ENCODE data around the gene DMRTC2.
A peak's percentile ranks its signal among the peaks of the same experiment; 100 is the strongest.
"Not testable (repeated sequence)": the region's sequence is repeated elsewhere in the genome, so short reads cannot be mapped to it uniquely, and the experiment has no call there.

The DMRTC2 gene

GRCh38 chr19:41871573-41872383 is 26.9 kb downstream of the DMRTC2 start:
- DNase-seq (ENCODE audit: low read depth), result peak; percentile 32

GRCh38 chr19:41872384-41872774 is 27.5 kb downstream of the DMRTC2 start:
- DNase-seq (ENCODE audit: low read depth), result no peak

- peak; percentile 52 for DNase-seq (ENCODE audit: low read depth)
These were observed 28.2 kb downstream of the DMRTC2 start for GRCh38 chr19:41872775-41873647.

- not testable (repeated sequence) for DNase-seq (ENCODE audit: low read depth)
These were observed 31.1 kb downstream of the DMRTC2 start for GRCh38 chr19:41875973-41876372.

- no peak for DNase-seq (ENCODE audit: low read depth)
These were observed 32.3 kb downstream of the DMRTC2 start, which contains the start of gene CD79A for GRCh38 chr19:41876847-41877832. Gene CD79A (plus strand): TSS chr19:41877279. CDS start chr19:41877305, 26 bp downstream.

GRCh38 chr19:41877916-41878905 is 33.4 kb downstream of the DMRTC2 start:
- no peak for DNase-seq (ENCODE audit: low read depth)

GRCh38 chr19:41879080-41879479 is 34.2 kb downstream of the DMRTC2 start:
- DNase-seq (ENCODE audit: low read depth), result no peak

GRCh38 chr19:41879670-41880328 is 35.0 kb downstream of the DMRTC2 start:
- DNase-seq (ENCODE audit: low read depth), result no peak

- DNase-seq (ENCODE audit: low read depth), result no peak
These were observed 35.5 kb downstream of the DMRTC2 start for GRCh38 chr19:41880329-41880708.

GRCh38 chr19:41882568-41883462 is 38.0 kb downstream of the DMRTC2 start, which contains the start of gene ARHGEF1:
Gene ARHGEF1 (plus strand): TSS chr19:41883184. CDS start chr19:41888083, 4,899 bp downstream.
- DNase-seq (ENCODE audit: low read depth), result peak; percentile 44

- no peak for DNase-seq (ENCODE audit: low read depth)
These were observed 38.6 kb downstream of the DMRTC2 start for GRCh38 chr19:41883463-41883820.

GRCh38 chr19:41883821-41884733 is 39.2 kb downstream of the DMRTC2 start:
- peak; percentile 80 for DNase-seq (ENCODE audit: low read depth)

GRCh38 chr19:41886761-41887710 is 42.2 kb downstream of the DMRTC2 start:
- peak; percentile 50 for DNase-seq (ENCODE audit: low read depth)

GRCh38 chr19:41887711-41888382 is 43.0 kb downstream of the DMRTC2 start:
- peak; percentile 84 for DNase-seq (ENCODE audit: low read depth)

- no peak for DNase-seq (ENCODE audit: low read depth)
These were observed 44.1 kb downstream of the DMRTC2 start for GRCh38 chr19:41888926-41889325.

GRCh38 chr19:41889896-41890295 is 45.1 kb downstream of the DMRTC2 start:
- DNase-seq (ENCODE audit: low read depth), result no peak

All from stimulated activated CD8-positive, alpha-beta memory T cell treated with anti-CD3 and anti-CD28 coated beads, Interleukin-12 subunit alpha, Interleukin-12 subunit beta, amount 100 ng/mL, for 1 hour (primary cell).